Brain pericyte (primary cell): Measurements from ENCODE around the gene AK8.

ENCODE experiments used
- DNase-seq: peaks from one replicate; pipeline ENCODE4 v3.0.0-alpha.2; 2012; ENCODE audit warnings: low read depth, low spot score

Gene AK8

GRCh38 chr9:132857616-132858342 is 20.3 kb downstream of the AK8 start:
- DNase-seq, result no peak

- no peak for DNase-seq
These were observed 21.1 kb downstream of the AK8 start for GRCh38 chr9:132857031-132857430.

GRCh38 chr9:132855904-132856303 is 22.2 kb downstream of the AK8 start:
- no peak for DNase-seq

GRCh38 chr9:132854832-132855231 is 23.3 kb downstream of the AK8 start:
- no peak for DNase-seq

- no peak for DNase-seq
These were observed 24.6 kb downstream of the AK8 start for GRCh38 chr9:132853482-132853881.

- no peak for DNase-seq
These were observed 28.8 kb downstream of the AK8 start for GRCh38 chr9:132849185-132849706.

- DNase-seq, result no peak
These were observed 31.1 kb downstream of the AK8 start for GRCh38 chr9:132846918-132847515.

- DNase-seq, result no peak
These were observed 31.8 kb downstream of the AK8 start for GRCh38 chr9:132846109-132846917.

GRCh38 chr9:132842124-132843044 is 35.7 kb downstream of the AK8 start:
- no peak for DNase-seq

GRCh38 chr9:132840980-132841379 is 37.1 kb downstream of the AK8 start:
- no peak for DNase-seq

GRCh38 chr9:132838291-132838690 is 39.8 kb downstream of the AK8 start:
- DNase-seq, result no peak

- DNase-seq, result no peak
These were observed 40.4 kb downstream of the AK8 start for GRCh38 chr9:132837501-132838286.

- DNase-seq, result no peak
These were observed 43.7 kb downstream of the AK8 start for GRCh38 chr9:132834343-132834742.

- no peak for DNase-seq
These were observed 44.4 kb downstream of the AK8 start for GRCh38 chr9:132833550-132834121.

- no peak for DNase-seq
These were observed 45.8 kb downstream of the AK8 start for GRCh38 chr9:132832171-132832881.

- no peak for DNase-seq
These were observed 49.8 kb downstream of the AK8 start for GRCh38 chr9:132828201-132828770.

- DNase-seq, result no peak
These were observed 50.7 kb downstream of the AK8 start for GRCh38 chr9:132827366-132827765.

GRCh38 chr9:132826621-132827365 is 51.3 kb downstream of the AK8 start:
- no peak for DNase-seq
